SIG-M5 treated with dmso at 0.1 percent for 504 hours (cell line): Measurements from ENCODE around the gene GLTP.
A peak's percentile ranks its signal among the peaks of the same experiment; 100 is the strongest.
"Not testable (repeated sequence)": the region's sequence is repeated elsewhere in the genome, so short reads cannot be mapped to it uniquely, and the experiment has no call there.

Source experiments
- DNase-seq: peaks from one replicate; lab custom pipeline; 2025; ENCODE audit not compliant: unreplicated experiment; lab: John Stamatoyannopoulos, UW

The GLTP gene

GRCh38 chr12:109878749-109879148 is 1.6 kb downstream of the GLTP start:
- DNase-seq, result peak; percentile 81

GRCh38 chr12:109878247-109878625 is 2.1 kb downstream of the GLTP start:
- DNase-seq, result no peak

- DNase-seq, result no peak
Observed at GRCh38 chr12:109877504-109878246, 2.7 kb downstream of the GLTP start.

GRCh38 chr12:109876406-109876805 is 3.9 kb downstream of the GLTP start:
- DNase-seq, result no peak

GRCh38 chr12:109875572-109876131 is 4.7 kb downstream of the GLTP start:
- no peak for DNase-seq

- DNase-seq, result no peak
Observed at GRCh38 chr12:109873653-109874052, 6.7 kb downstream of the GLTP start.

- DNase-seq, result no peak
Observed at GRCh38 chr12:109871668-109872314, 8.6 kb downstream of the GLTP start.

- peak; percentile 26 for DNase-seq
Observed at GRCh38 chr12:109870648-109871047, 9.7 kb downstream of the GLTP start.

- DNase-seq, result no peak
Observed at GRCh38 chr12:109868182-109869051, 11.9 kb downstream of the GLTP start.

GRCh38 chr12:109864916-109865315 is 15.4 kb downstream of the GLTP start:
- peak; percentile 62 for DNase-seq

GRCh38 chr12:109863847-109864712 is 16.3 kb downstream of the GLTP start:
- peak; percentile 73 for DNase-seq

GRCh38 chr12:109862491-109862890 is 17.9 kb downstream of the GLTP start:
- DNase-seq, result not testable (repeated sequence)

- no peak for DNase-seq
Observed at GRCh38 chr12:109861689-109862314, 18.5 kb downstream of the GLTP start.

- no peak for DNase-seq
Observed at GRCh38 chr12:109860977-109861376, 19.4 kb downstream of the GLTP start.

GRCh38 chr12:109858764-109859163 is 21.6 kb downstream of the GLTP start:
- DNase-seq, result no peak

GRCh38 chr12:109857715-109858114 is 22.6 kb downstream of the GLTP start:
- DNase-seq, result no peak

GRCh38 chr12:109855377-109855776 is 25.0 kb downstream of the GLTP start:
- DNase-seq, result no peak

- DNase-seq, result not testable (repeated sequence)
Observed at GRCh38 chr12:109850518-109850917, 29.8 kb downstream of the GLTP start.

GRCh38 chr12:109847142-109847735 is 33.1 kb downstream of the GLTP start:
- peak; percentile 62 for DNase-seq

GRCh38 chr12:109845824-109846205 is 34.5 kb downstream of the GLTP start:
- DNase-seq, result no peak
